Stimulated activated naive CD8-positive, alpha-beta T cell treated with anti-CD3 and anti-CD28 coated beads, Interleukin-15, amount 100 ng/mL, for 72 hours (primary cell): Measurements from ENCODE around the gene C16orf92.

Source experiments
- ATAC-seq: fragments of 150-1000 bp; cut with Tn5 transposase; 2 replicates; pipeline ENCODE4 v1.10.0; 2021; ENCODE audit warnings: mild to moderate bottlenecking, moderate library complexity
- DNase-seq, 2 donors: peaks; one replicate each; pipeline ENCODE4 v3.0.0; 2021 to 2022
- H3K27ac Mint-ChIP-seq, 2 donors: one replicate each; pipeline ENCODE4 v1.8.0; 2022; ENCODE audit warnings: mild to moderate bottlenecking in 2 of 2, mixed read lengths in 2 of 2, moderate library complexity in 2 of 2
- H3K27me3 Mint-ChIP-seq: one replicate; pipeline ENCODE4 v1.8.0; 2022; ENCODE audit warnings: mixed read lengths
- H3K4me1 Mint-ChIP-seq: one replicate; pipeline ENCODE4 v1.8.0; 2022; ENCODE audit warnings: mild to moderate bottlenecking, mixed read lengths
- H3K4me3 Mint-ChIP-seq, 2 donors: one replicate each; pipeline ENCODE4 v1.8.0; 2022; ENCODE audit warnings: mild to moderate bottlenecking in 2 of 2, mixed read lengths in 2 of 2, moderate library complexity in 1 of 2
- H3K9me3 Mint-ChIP-seq, 2 donors: one replicate each; pipeline ENCODE4 v1.8.0; 2022; ENCODE audit warnings: mixed read lengths in 2 of 2

Gene C16orf92

DNA sequence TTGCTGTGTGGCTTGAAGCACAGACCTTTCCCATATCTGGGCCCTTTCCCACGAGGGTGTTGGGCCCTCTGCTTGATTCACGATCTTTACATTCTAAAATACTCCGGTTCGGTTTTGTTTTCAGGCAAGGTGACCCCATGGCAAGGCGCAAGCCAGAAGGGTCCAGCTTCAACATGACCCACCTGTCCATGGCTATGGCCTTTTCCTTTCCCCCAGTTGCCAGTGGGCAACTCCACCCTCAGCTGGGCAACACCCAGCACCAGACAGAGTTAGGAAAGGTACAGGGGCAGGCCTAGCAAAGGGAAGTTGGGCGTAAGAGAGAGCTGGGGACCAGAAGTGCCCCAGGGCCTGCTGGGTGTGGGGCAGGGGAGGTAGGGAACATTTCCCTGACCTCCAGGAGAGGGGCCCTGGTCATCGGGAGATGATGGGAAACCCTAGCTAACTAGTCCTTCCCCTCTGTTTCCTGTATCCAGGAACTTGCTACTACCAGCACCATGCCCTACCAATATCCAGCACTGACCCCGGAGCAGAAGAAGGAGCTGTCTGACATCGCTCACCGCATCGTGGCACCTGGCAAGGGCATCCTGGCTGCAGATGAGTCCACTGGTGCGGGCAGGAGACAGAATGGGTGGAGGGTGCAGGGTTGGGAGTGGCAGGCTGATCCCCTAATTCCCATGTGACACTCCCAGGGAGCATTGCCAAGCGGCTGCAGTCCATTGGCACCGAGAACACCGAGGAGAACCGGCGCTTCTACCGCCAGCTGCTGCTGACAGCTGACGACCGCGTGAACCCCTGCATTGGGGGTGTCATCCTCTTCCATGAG is 44.0 kb downstream of the C16orf92 start:
- no peaks in the 10 kb centered on the region for H3K27me3 Mint-ChIP-seq
- peak overlapping the region; percentile 99 for H3K27ac Mint-ChIP-seq
- H3K4me1 Mint-ChIP-seq = peaks cover 53% of the 10 kb centered on the region
- H3K4me3 Mint-ChIP-seq = peak overlapping the region; percentile 98 to 99
- ATAC-seq = no peak
- DNase-seq = no peak
- H3K9me3 Mint-ChIP-seq = no peaks in the 10 kb centered on the region

DNA sequence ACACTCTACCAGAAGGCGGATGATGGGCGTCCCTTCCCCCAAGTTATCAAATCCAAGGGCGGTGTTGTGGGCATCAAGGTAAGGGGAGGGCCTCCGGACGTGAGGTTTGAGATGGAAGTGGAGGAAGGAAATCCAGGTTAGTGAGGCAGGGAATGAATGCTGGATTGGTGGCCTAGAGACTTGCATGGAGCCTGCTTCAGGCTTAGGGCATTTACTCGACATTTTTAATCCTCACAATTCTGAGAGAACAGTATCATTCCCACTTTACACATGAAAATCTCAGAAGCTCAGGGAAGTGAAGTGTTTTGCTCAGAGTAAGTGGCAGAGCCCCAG is 44.6 kb downstream of the C16orf92 start:
- peak overlapping the region; percentile 9 to 99 for H3K27ac Mint-ChIP-seq
- no peak for DNase-seq
- no peaks in the 10 kb centered on the region for H3K9me3 Mint-ChIP-seq
- peak overlapping the region; percentile 98 to 99 for H3K4me3 Mint-ChIP-seq
- H3K27me3 Mint-ChIP-seq = no peaks in the 10 kb centered on the region
- ATAC-seq = no peak
- H3K4me1 Mint-ChIP-seq = peaks cover 53% of the 10 kb centered on the region

DNA sequence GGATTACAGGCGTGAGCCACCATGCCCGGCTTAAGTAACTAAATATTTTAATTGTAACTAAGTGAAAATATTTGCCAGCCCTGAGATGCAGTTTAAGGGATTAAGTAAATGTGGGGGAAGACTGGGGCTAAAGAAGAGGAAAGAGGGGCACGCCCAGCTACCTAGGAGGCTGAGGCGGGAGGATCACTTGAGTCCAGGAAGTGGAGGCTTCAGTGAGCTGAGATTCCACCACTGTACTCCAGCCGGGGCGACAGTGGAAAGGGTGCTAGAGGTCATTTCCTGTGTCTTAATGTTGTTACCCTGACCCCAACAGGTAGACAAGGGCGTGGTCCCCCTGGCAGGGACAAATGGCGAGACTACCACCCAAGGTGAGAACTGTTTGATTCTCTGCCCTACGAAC is 45.3 kb downstream of the C16orf92 start:
- H3K4me3 Mint-ChIP-seq = peak overlapping the region; percentile 51 to 60
- no peak for DNase-seq
- ATAC-seq = no peak
- H3K27ac Mint-ChIP-seq = peak overlapping the region in 1 of 2 donors; percentile 87
- no peaks in the 10 kb centered on the region for H3K9me3 Mint-ChIP-seq
- no peaks in the 10 kb centered on the region for H3K27me3 Mint-ChIP-seq
- H3K4me1 Mint-ChIP-seq = peaks cover 51% of the 10 kb centered on the region

DNA sequence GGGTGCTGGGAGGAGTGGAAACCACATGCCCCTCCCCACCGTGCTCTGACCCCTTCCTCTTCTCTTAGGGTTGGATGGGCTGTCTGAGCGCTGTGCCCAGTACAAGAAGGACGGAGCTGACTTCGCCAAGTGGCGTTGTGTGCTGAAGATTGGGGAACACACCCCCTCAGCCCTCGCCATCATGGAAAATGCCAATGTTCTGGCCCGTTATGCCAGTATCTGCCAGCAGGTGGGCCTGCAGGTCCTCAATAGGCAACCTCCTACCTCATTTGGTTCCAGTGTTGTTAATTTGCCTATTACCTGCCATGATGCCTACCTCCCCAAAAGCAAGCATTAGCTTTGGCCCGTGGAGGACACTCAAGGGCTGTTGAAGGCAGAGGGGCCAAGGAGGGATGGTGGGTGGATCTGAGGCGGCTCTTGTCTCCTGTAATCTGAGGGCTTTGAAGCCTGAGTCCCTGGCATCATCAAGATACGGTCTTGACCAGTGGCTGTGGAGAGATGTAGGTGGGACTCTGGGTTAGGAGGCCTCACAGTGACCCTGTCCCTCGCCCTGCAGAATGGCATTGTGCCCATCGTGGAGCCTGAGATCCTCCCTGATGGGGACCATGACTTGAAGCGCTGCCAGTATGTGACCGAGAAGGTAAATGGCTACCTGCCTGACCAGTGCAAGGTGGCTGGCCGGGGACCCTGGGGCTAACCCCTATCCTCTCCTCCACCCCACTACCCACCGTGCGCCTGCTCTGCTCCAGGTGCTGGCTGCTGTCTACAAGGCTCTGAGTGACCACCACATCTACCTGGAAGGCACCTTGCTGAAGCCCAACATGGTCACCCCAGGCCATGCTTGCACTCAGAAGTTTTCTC is 46.0 kb downstream of the C16orf92 start:
- H3K27me3 Mint-ChIP-seq = no peaks in the 10 kb centered on the region
- DNase-seq = peak; percentile 55 to 61
- peak overlapping the region in 1 of 2 donors; percentile 87 for H3K27ac Mint-ChIP-seq
- peaks cover 45% of the 10 kb centered on the region for H3K4me1 Mint-ChIP-seq
- H3K9me3 Mint-ChIP-seq = no peaks in the 10 kb centered on the region
- H3K4me3 Mint-ChIP-seq = peak overlapping the region; percentile 51 to 60
- no peak for ATAC-seq

- no peak for ATAC-seq
- no peak for DNase-seq
- Mint-ChIP-seq H3K27ac (peak overlapping the region in 1 of 2 donors; percentile 46), H3K27me3 (no peaks in the 10 kb centered on the region), H3K4me1 (peaks cover 47% of the 10 kb centered on the region), H3K4me3 (peak overlapping the region in 1 of 2 donors; percentile 7), H3K9me3 (no peaks in the 10 kb centered on the region)
These were observed 46.8 kb downstream of the C16orf92 start for GRCh38 chr16:30069611-30070462.

GRCh38 chr16:30070490-30070889 is 47.5 kb downstream of the C16orf92 start:
- Mint-ChIP-seq H3K4me1 (peaks cover 53% of the 10 kb centered on the region), H3K4me3 (no peak overlapping the region), H3K27ac (no peak overlapping the region), H3K27me3 (no peaks in the 10 kb centered on the region), H3K9me3 (no peaks in the 10 kb centered on the region)
- no peak for DNase-seq
- no peak for ATAC-seq
